Measurements from ENCODE around the gene SERHL2.

GRCh38 chr22:42604403-42604802, 50.6 kb downstream of the SERHL2 start:
- TF ChIP-seq EZH2phosphoT487 (IDR thresholded peaks at IDR 0.05; ENCODE audit: insufficient read depth, low read depth) (no peak), EZH2 (IDR thresholded peaks at IDR 0.05; ENCODE audit: insufficient read depth, poor library complexity, severe bottlenecking) (no peak)
